Inflammatory macrophage (primary cell): ENCODE data around the gene POU2AF1.
A peak's percentile ranks its signal among the peaks of the same experiment; 100 is the strongest.

Source experiments
- DNase-seq, 2 donors: peaks; one replicate each; pipeline ENCODE4 v3.0.0-alpha.2; 2020 to 2022
- total RNA-seq, 18 experiments: gene quantifications; one replicate each; lab custom pipeline; 2026; ENCODE audit warnings: mixed read lengths in 6 of 18, inconsistent platforms in 2 of 18; lab: John Stamatoyannopoulos, UW

Gene POU2AF1, protein sequence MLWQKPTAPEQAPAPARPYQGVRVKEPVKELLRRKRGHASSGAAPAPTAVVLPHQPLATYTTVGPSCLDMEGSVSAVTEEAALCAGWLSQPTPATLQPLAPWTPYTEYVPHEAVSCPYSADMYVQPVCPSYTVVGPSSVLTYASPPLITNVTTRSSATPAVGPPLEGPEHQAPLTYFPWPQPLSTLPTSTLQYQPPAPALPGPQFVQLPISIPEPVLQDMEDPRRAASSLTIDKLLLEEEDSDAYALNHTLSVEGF
- total RNA-seq: 0 to 0.19 (median 0) reads per million in 18 experiments

DNA sequence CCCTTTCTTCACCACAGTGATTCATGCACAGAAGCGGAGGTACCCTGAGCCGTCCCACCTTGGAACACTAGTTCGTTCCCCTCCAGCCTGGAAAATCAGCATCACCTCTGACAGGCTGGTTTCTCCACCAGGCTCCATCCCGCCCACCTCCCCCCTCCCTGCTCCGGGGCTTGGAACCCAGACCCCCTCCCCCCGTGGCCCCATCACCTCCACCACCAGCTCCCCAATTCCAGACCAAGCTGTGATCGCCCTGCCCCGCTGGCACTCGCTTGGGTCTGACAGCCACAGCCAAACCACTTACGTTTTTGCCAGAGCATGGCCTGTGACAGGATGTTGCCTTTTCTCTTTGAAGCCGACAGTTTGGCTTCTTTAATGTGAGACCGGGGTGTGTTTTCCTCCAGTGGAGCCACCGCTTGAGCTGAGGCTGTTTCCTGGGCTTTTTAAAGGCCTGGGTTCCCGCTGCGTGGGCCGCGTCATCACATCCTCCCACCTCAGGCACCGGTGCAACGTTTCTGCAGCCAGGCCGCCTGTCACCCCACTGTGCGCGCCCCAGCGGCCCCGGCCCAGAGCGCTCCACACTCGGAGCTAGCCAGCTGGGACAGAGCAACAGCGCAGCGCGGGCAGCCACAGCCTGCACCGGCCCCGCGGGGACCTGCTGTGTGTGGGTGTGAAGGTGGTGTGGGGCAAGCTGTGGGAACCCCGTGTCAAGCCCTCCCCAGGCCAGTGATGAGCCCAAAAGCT lies at the start of gene POU2AF1:
TSS of gene POU2AF1 (minus strand) at position 415 of the 741 bp plus-strand sequence. CDS start at position 317, 98 bp downstream.
- no peak for DNase-seq

DNA sequence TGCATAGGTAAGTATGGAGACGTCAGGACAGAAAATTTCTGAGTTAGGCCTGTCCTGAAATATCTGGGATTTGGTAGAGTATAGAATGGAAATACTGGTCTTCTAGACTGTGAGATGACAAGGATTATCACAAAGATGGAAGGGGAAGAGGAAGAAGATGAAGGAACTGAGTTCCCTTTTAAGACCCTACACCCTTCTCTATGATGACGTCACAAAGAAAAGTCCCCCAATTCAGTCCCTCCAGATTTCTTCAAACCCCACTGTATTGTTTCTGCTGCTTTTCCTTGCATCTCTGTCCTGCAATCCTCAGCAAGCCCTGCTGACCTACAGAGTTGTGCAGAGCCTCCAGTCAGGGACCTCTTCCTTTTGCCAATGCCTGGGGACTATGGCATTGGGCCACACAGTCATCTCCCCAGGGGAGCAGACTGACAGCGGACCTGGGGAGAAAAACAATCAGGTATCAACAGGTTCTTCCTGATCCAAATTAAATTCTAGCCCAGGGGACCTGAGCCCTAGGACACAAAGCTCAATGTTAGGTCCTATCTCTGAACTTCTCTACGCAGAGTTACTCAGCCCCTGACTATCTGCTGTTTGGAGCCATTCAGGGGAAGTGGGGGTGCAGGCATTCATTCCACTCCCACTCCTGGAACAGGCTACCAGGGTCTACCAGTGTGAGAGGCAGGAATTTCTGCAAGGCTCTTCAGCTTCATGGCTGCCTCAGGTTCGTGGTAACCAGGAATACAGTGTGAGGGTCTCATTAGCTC lies 49.2 kb upstream of the POU2AF1 start:
- DNase-seq: no peak

- DNase-seq: no peak
Measured at GRCh38 chr11:111427471-111427912, 48.4 kb upstream of the POU2AF1 start.

DNA sequence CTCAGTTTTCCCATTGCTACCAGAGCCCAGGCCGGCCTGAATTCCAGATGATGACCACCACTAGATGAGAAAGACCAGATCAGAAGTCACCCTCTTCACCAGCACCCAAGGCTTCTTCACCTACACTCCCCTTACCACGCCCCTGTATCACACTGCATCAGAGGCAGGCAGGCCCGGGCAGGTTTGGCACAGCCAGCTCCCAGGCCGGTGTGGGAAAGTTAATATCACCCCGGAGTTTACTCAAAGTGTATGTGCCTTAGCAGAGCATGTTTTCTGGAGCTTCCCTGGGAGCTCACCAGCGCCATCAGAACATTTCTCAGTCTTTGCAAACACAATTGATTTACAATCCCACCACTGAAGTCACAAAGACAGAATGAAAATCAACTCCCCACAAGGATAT lies 47.5 kb upstream of the POU2AF1 start:
- no peak for DNase-seq

DNA sequence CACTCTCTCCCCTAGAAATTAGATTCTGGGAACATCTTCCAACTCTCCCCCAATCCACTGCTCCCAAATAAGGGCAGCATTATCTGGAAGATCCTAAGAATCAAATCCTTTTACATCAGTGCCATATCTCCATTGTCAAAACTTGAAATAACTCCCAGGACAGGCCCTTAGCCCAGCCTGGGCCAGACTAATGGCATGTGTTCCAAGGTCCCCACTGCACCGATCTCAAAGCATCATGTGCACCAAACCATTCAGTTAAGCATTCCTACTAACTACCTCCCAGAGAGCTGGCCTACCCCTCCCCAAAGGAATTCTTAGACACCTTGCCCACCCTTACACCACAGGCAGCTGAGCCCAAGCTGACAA lies 44.2 kb upstream of the POU2AF1 start:
- DNase-seq: no peak

DNA sequence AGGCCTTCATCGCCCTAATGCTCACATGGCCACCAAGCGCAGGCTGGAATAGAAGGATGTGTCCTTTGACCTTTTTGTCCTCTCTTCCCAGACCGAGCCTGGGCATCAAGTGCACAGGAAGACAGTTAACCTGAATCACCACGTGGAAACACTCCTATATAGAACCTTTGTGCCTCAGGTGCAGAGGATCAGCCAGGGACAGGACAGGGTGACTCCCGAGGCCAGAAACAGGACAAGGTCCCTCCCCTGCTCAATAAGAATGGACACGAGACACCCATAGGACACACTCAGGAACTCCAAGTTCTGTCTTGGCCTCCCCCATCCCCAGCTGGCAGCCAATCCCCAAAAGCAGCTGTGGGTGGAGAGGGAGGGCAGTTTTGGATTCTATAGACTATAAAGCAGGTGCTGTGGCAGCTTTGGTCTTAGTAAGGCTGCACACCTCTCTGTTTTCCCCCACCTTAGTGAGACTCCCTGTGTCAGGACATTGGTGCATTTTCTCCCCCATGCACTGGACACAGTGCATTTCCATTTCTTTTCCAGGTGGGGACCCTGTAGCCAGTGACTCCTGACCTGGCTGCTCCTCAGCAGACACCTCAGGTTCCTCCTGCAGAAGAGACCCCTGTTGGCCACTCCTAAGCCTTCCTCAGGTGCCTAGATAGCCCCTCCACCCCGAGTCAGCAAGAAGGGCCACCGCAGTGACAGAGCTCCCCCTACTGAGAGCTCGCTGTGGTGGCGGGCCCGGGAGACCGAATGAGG lies 43.6 kb upstream of the POU2AF1 start:
- DNase-seq: peak in 1 of 2 donors; percentile 19

DNA sequence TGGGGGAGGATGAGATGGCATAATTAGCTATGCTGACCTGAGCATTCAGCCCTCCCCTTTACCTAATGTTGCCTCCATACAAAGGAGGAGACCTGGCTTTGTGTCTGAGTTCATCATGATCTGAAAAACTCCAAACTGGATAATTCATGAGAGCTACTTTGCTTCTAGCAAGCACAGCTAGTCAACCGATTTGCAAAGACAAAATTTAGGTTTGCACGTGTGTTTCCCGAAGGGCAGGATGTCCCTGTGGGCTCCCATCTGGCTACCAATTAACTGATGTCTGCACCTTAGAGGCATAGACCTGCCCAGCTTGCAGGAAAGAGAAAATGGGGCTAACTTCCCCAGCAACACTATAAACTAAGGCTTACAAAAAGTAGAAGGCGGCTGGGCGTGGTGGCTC lies 42.2 kb upstream of the POU2AF1 start:
- no peak for DNase-seq

DNA sequence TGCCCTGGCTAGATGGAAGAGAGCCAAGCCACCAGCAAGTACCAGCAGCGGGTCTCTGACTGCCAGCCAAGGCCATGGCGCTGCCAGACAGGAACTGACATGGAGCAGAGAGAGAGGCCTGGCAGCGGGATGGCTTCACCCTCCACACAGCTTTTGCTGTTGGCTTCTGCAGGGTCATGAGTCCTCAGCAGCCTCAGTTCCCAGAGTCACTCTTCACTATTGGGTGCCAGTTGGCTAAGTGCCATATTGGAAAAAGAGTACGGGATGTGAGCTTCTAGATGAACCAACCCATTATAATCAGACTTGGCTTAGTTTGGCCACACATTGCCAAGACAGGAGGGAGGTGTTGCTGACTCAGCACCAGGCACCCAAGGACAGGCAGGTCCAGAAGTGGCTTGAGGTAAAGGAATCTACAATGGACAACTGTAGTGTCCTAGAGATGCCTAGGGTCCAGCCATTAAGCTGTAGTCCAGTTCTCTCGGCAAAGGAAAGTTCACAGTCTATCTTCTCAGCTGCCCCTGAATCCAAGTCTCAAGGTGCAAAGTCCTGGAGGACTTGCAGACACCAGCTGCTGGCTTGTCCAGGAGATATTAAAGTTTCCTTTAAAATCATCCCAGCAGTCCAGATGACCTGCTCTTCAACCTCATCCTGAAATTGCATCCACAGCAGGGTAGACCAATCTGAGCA lies 40.7 kb upstream of the POU2AF1 start:
- DNase-seq: no peak

- no peak for DNase-seq
Measured at GRCh38 chr11:111419181-111419580, 40.1 kb upstream of the POU2AF1 start.

DNA sequence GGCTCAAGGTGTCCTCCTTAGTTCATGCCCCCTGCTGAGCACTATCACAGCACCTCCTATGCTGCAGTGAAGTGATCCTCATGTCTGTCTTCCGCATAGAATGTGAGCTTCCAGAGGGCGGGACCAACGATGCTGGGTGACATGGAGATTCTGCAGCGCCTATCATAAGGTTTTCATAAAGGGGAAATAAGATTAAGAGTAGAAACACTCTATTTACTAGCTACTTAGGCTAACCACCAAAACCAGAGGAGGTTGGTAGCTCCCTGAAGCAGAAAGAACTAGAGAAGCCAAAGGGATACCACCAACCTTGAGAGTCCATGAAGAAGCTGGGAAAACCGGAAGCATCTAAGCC lies 39.3 kb upstream of the POU2AF1 start:
- DNase-seq: no peak

DNA sequence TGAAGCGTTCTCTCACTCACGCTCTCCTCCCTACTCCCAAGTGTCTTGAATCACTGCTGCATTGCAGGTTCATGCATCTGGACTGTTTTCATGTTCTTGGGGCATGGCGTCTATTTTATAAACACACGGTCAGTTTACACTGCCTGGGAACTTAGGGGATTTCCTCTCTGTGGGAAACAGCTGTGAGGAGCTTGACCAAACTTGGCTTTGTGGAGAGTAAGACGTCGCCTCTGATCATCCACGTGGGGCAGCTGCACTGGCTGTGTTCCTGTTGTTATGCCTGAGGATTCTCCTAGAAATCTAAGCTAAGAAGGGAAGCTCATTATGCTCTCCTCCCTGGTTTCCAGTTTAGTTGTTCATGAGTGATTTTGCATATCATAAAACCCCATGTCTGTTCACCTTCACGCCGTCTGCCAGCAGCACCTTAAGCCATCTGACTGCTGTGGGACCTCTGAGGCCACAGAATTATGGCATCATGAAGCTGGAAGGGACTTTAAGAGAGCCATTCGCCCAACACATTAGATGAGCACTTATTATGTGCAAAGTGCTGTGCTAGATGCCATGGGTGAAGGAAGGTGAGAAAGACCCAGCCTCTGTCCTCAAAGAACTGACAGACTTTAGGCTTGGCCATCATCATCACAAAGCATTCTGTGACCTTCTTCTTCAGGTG lies 38.8 kb upstream of the POU2AF1 start:
- DNase-seq: peak in 1 of 2 donors; percentile 40

DNA sequence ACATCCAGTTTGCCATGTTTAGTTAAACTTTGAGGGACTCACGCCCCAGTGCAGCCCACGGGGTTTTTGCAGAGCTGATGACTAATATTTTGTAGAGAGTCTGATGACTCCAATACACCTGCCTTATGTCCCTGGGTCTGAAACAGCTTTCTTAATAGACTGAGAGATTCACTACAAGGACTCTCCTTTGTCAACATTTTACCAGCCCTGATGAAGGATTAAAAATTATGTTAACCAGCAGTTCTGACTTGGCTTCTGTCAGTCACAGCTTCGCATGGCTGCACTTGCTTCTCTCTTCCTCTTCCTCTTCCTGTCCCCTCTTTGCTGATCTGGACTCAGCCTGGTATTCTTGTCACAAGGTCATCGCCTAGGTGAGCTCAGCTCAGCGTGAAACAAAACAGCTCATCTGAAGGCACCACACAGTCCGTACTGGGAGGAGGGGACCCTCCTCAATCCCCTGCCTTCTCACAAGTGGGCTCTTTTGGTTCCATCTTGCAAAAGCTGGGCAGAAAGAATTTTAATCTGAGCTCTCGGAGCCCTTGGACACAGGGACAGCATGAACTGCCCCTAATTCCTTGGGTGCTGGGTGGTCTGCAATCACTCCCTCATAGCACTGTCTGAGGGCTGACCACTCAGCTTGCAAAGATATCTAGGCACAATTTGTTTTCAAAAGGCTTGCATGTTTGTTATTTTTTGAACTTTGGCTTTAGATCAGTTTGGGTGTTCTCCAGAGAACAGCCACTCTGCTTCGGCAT lies 38.1 kb upstream of the POU2AF1 start:
- peak in 1 of 2 donors; percentile 19 for DNase-seq

GRCh38 chr11:111416231-111416960 lies 37.3 kb upstream of the POU2AF1 start:
- no peak for DNase-seq

DNA sequence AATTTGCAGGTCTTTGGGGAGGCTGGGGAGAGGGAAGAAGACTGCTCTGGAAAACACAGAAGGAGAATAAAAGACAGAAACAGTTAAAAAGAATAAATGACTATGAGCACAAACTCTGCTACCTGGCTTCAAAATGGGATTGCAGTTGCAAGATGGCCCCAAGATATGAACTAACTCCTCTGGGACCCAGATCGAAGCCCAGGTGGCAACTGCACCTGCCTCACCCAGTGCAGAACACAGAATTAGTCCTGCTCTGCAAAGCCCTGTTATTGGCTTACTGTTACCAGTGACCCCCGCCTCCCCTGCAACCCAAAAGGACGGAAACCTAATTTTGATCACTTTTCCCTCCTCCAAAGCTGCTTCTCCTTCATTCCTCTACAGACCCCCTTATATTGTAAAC lies 35.9 kb upstream of the POU2AF1 start:
- DNase-seq: no peak

GRCh38 chr11:111414267-111414931 lies 35.3 kb upstream of the POU2AF1 start:
- DNase-seq: peak; percentile 13 to 49

- DNase-seq: no peak
Measured at GRCh38 chr11:111413849-111414248, 34.8 kb upstream of the POU2AF1 start.

- DNase-seq: no peak
Measured at GRCh38 chr11:111412293-111412692, 33.2 kb upstream of the POU2AF1 start.

- no peak for DNase-seq
Measured at GRCh38 chr11:111411456-111411855, 32.4 kb upstream of the POU2AF1 start.

GRCh38 chr11:111410951-111411350 lies 31.9 kb upstream of the POU2AF1 start:
- DNase-seq: no peak
